Heart right ventricle (tissue), 16 donors: ENCODE measurements around the gene EPB41L3. TPM values are rescaled to one million over a fixed set of nuclear protein-coding genes. Genes with fewer than 3 reads are reported as not detected.
A peak's percentile ranks its signal among the peaks of the same experiment; 100 is the strongest.

Experiments
- ATAC-seq, 8 donors: fragments of 200-7000 bp; cut with Tn5 transposase; one replicate each; pipeline ENCODE4 v1.9.1; 2020; ENCODE audit warnings: mild to moderate bottlenecking in 8 of 8, moderate library complexity in 8 of 8, moderate number of reproducible peaks in 1 of 8
- DNase-seq, 2 donors: peaks; one replicate each; pipeline ENCODE4 v3.0.0-alpha.2; 2020
- H3K27ac ChIP-seq, 10 donors: fragments of 200-600 bp; sonication (generic) in 2 of 10; one replicate each; pipeline versions ENCODE4 v1.5.0 to v1.8.0; 2020 to 2022; ENCODE audit warnings: mild to moderate bottlenecking in 3 of 10
- H3K27me3 ChIP-seq, 7 donors: fragments of 200-600 bp; one replicate each; pipeline ENCODE4 v1.8.0; 2021 to 2022; ENCODE audit warnings: mild to moderate bottlenecking in 2 of 7
- H3K36me3 ChIP-seq, 9 donors: fragments of 200-600 bp; sonication (generic) in 1 of 9; one replicate each; pipeline versions ENCODE4 v1.5.0 to v1.8.0; 2020 to 2022; ENCODE audit warnings: mild to moderate bottlenecking in 2 of 9
- H3K4me1 ChIP-seq, 9 donors: fragments of 200-600 bp; sonication (generic) in 1 of 9; one replicate each; pipeline versions ENCODE4 v1.5.0 to v1.8.0; 2020 to 2022; ENCODE audit warnings: mild to moderate bottlenecking in 4 of 9
- H3K4me3 ChIP-seq, 10 donors: fragments of 200-600 bp; sonication (generic) in 2 of 10; one replicate each; pipeline versions ENCODE4 v1.5.0 to v1.8.0; 2020 to 2022; ENCODE audit warnings: mild to moderate bottlenecking in 7 of 10, moderate library complexity in 2 of 10
- H3K9me3 ChIP-seq, 11 donors: fragments of 200-600 bp in 10 of 11; sonication (generic) in 2 of 11; one replicate each; pipeline versions ENCODE4 v1.5.0 to v1.8.0; 2013 to 2022; ENCODE audit warnings: mild to moderate bottlenecking in 2 of 11, control low read depth in 1 of 11, moderate library complexity in 1 of 11
- CTCF ChIP-seq, 9 donors: fragments of 200-600 bp; sonication (generic) in 2 of 9; IDR thresholded peaks; one replicate each; pipeline versions ENCODE4 v1.5.0 to v1.8.0; 2021 to 2022; ENCODE audit warnings: antibody characterized with exemption in 9 of 9, mild to moderate bottlenecking in 5 of 9, moderate library complexity in 1 of 9
- WGBS, 2 donors: extraction: QIAGEN DNeasy Blood & Tissue Kit; methylation state at CpG; one replicate each; pipeline ENCODE4 v1.1.7; 2013; ENCODE audit warnings: inconsistent platforms in 1 of 2; 5-methylcytosine and 5-hydroxymethylcytosine counted together
- intact Hi-C, 10 donors: fragments of 100-400 bp; cut with DNase I; formaldehyde crosslinking; loops; one replicate each; pipeline versions ENCODE4 v1.11.1 to v1.14.2; 2022
- polyA plus RNA-seq, 2 donors: library from polyadenylated mRNA; stranded (reverse); fragments of 200-250 nt; gene quantifications; one replicate each; pipeline ENCODE4 v1.2.3, GENCODE V29; 2013
- total RNA-seq, 10 donors: library from RNA; stranded (reverse); fragmentation: NEBNext Ultra II Directional in 3 of 10; extraction: Animal tissue kit (Norgen Biotek cat#: 25700) in 3 of 10; gene quantifications; one replicate each; pipeline versions ENCODE4 v1.2.1 to v1.2.4, GENCODE V29; 2021 to 2023
- donor health status: Arrhythmogenic right ventricular cardiomyopathy.
- donor health status: ischemic (EF 13 %, LVEDD 7.1; RV severe dilation, severe dysfunction).
- donor health status: healthy with polysubstance abuse.
- donor health status: DM: no; HTN: yes; CAD: no.
- donor health status: DM: no; HTN: no; CAD: no.
- donor health status: ischemic (EF 25% LVEDD 6.9; RV normal size, moderate dysfunction).
- donor health status: ischemic (EF 25% LVEDD 5.7; RV mildly dilated, moderate dysfunction).
- donor health status: healthy.
- donor health status: DM: yes; HTN: yes; CAD: no.
- donor health status: Ischemic cardiomyopathy.
- donor health status: ischemic (EF 35%, LVEDD 5.7; RV mildly dilated, moderate dysfunction).
- donor health status: nonischemic (EF 11% LVEDD 7.7; RV severe dilation, severe dysfunction).
- donor health status: DM: yes; HTN: yes; CAD: no.
- donor health status: PGD.
- donor health status: ischemic (EF 29% LVEDD 5.4; RV normal size, mild dysfunction).
- donor health status: nonischemic (EF 23%, LVEDD 6.1; RV moderate dilation, normal function).

EPB41L3 gene
- total and polyA plus RNA-seq, 12 donors = 2.9 to 29.1 (median 6.3) TPM

- peaks cover 0 to 14% (median 5%) of the 10 kb centered on the region in 9 donors for H3K4me1 ChIP-seq
- peaks cover 0 to 38% (median 32%) of the 10 kb centered on the region in 7 donors for H3K27me3 ChIP-seq
- TF ChIP-seq CTCF (IDR thresholded peaks at IDR 0.05) = peak in 7 of 9 donors; percentile 13 to 59 (median 52)
- DNase-seq (no peak), ATAC-seq (peak in 7 of 8 donors; percentile 45 to 59 (median 56))
- H3K36me3 ChIP-seq = no peaks in the 10 kb centered on the region
- intact Hi-C loops = loop anchor here in 3 of 10 donors (5.0 to 10.0 kb wide), 3 partner anchors 89 to 94 kb away; no protein-coding TSS in a partner anchor
- H3K4me3 ChIP-seq = no peak overlapping the region
- WGBS, 2 donors = 21 to 23% methylated on average over 3 of the region's 3 CpGs
- no peak overlapping the region for H3K27ac ChIP-seq
- H3K9me3 ChIP-seq = no peaks in the 10 kb centered on the region
These were observed 2.9 kb upstream of the EPB41L3 start for GRCh38 chr18:5546660-5547059.

- H3K36me3 ChIP-seq = no peaks in the 10 kb centered on the region
- peak overlapping the region in 8 of 10 donors; percentile 40 to 93 (median 56) for H3K27ac ChIP-seq
- intact Hi-C loops = loop anchor here in 1 of 10 donors (10.0 kb wide), 1 partner anchor 88 kb away; no protein-coding TSS in a partner anchor
- H3K27me3 ChIP-seq = peaks cover 0 to 42% (median 36%) of the 10 kb centered on the region in 7 donors
- H3K4me1 ChIP-seq = peaks cover 0 to 38% (median 5%) of the 10 kb centered on the region in 9 donors
- WGBS, 2 donors = 1% methylated on average over 43 to 83 of the region's 84 CpGs
- TF ChIP-seq CTCF (IDR thresholded peaks at IDR 0.05) = no peak
- ATAC-seq (peak in 3 of 8 donors; percentile 25 to 47 (median 32)), DNase-seq (peak in 1 of 2 donors; percentile 16)
- H3K4me3 ChIP-seq = peak overlapping the region; percentile 35 to 76 (median 62)
- no peaks in the 10 kb centered on the region for H3K9me3 ChIP-seq
These were observed 639 bp downstream of the EPB41L3 start for GRCh38 chr18:5543036-5543680.

GRCh38 chr18:5542515-5543035 is 1.2 kb downstream of the EPB41L3 start:
- Histone ChIP-seq H3K27me3 (peaks cover 0 to 42% (median 36%) of the 10 kb centered on the region in 7 donors), H3K4me3 (peak overlapping the region; percentile 25 to 76 (median 62)), H3K9me3 (no peaks in the 10 kb centered on the region), H3K4me1 (peaks cover 0 to 39% (median 5%) of the 10 kb centered on the region in 9 donors), H3K36me3 (no peaks in the 10 kb centered on the region), H3K27ac (peak overlapping the region in 8 of 10 donors; percentile 40 to 93 (median 54))
- intact Hi-C loops = loop anchor here in 1 of 10 donors (10.0 kb wide), 1 partner anchor 88 kb away; no protein-coding TSS in a partner anchor
- DNase-seq (peak; percentile 18 to 27), ATAC-seq (peak in 2 of 8 donors; percentile 17 to 20)
- no peak for TF ChIP-seq CTCF (IDR thresholded peaks at IDR 0.05)
- WGBS, 2 donors = 9 to 11% methylated on average over 20 to 23 of the region's 23 CpGs

- Histone ChIP-seq H3K27me3 (peaks cover 0 to 41% (median 36%) of the 10 kb centered on the region in 7 donors), H3K36me3 (no peaks in the 10 kb centered on the region), H3K4me3 (peak overlapping the region in 2 of 10 donors; percentile 64), H3K4me1 (peaks cover 0 to 39% (median 5%) of the 10 kb centered on the region in 9 donors), H3K27ac (peak overlapping the region in 1 of 10 donors; percentile 93), H3K9me3 (no peaks in the 10 kb centered on the region)
- no peak for DNase-seq
- intact Hi-C loops = loop anchor here in 1 of 10 donors (10.0 kb wide), 1 partner anchor 87 kb away; no protein-coding TSS in a partner anchor
- ATAC-seq = no peak
- WGBS, 2 donors = 86 to 89% methylated on average over 3 of the region's 3 CpGs
- TF ChIP-seq CTCF (IDR thresholded peaks at IDR 0.05) = no peak
These were observed 2.2 kb downstream of the EPB41L3 start for GRCh38 chr18:5541644-5542043.
